Loucy (cell line): ENCODE measurements around the gene ABCA9.

Experiments used
- CTCF ChIP-seq: fragments of 200-600 bp; sonication (generic); conservative IDR thresholded peaks from 2 replicates; pipeline ENCODE4 v1.5.1; 2014; ENCODE audit warnings: mild to moderate bottlenecking, antibody characterized with exemption, low read length
- EZH2phosphoT487 ChIP-seq: fragments of 200-600 bp; IDR thresholded peaks from 2 replicates; pipeline ENCODE4 v1.6.1; 2018; ENCODE audit warnings: antibody characterized with exemption, mild to moderate bottlenecking, moderate library complexity, borderline replicate concordance

GRCh38 chr17:68943123-68943811 lies 117.5 kb downstream of the ABCA9 start:
- TF ChIP-seq CTCF, result no peak
- TF ChIP-seq EZH2phosphoT487, result no peak
